K562 (cell line): ENCODE results near the gene HPS5. TPM values are rescaled to one million over a fixed set of nuclear protein-coding genes. Genes with fewer than 3 reads are reported as not detected.

Experiments used
- ATAC-seq: fragments of 200-7000 bp; cut with Tn5 transposase; 3 replicates; pipeline ENCODE4 v1.9.1; 2020; ENCODE audit warnings: moderate library complexity
- BruUV-seq: library from RNA; stranded (reverse); fragments of 400-500 nt; replicated peaks from 2 replicates; lab custom pipeline; 2021; lab: Mats Ljungman, UMichigan
- CTCF ChIA-PET: fragments of 300-600 bp; formaldehyde crosslinking; extraction: SDS; loops from one replicate; lab custom pipeline; 2021; ENCODE audit warnings: low intra/inter-chr PET ratio; lab: Yijun Ruan, JAX
- POLR2A ChIA-PET: fragments of 300-600, 350-650 bp; sonication (Branson Sonifier 250); formaldehyde crosslinking; extraction: SDS; loops from one replicate; lab custom pipeline; 2021; ENCODE audit warnings: antibody characterized with exemption, inconsistent platforms; lab: Yijun Ruan, JAX
- DNase-seq, 4 experiments: peaks; one replicate each; pipeline versions ENCODE4 v3.0.0 to v3.0.0-alpha.2; 2011 to 2018; ENCODE audit warnings: low spot score in 3 of 4, mixed read lengths in 3 of 4; ENCODE audit errors: extremely low read depth in 1 of 4
- FAIRE-seq: peaks from 2 replicates; lab custom pipeline; 2011; peaks lifted over from hg19 to GRCh38; lab: Jason Lieb, UNC
- H2AFZ ChIP-seq: 2 replicates; pipeline ENCODE4 v1.6.0; 2011; ENCODE audit warnings: low read depth, low read length, control low read depth, inconsistent platforms
- H3K27ac ChIP-seq: fragments of 200-600 bp; 3 replicates; pipeline ENCODE4 v1.8.0; 2011; ENCODE audit warnings: low read depth, mild to moderate bottlenecking, control low read depth, inconsistent platforms, low read length, moderate library complexity, mixed read lengths; ENCODE audit errors: extremely low read depth
- H3K27me3 ChIP-seq, 2 experiments: fragments of 300-600 bp in 1 of 2; 2 replicates in 1 of 2; 3 replicates in 1 of 2; pipeline versions ENCODE4 v1.6.0 to v1.8.0; 2011; ENCODE audit warnings: inconsistent platforms in 2 of 2, low read length in 2 of 2, mild to moderate bottlenecking in 1 of 2, mixed read lengths in 1 of 2, moderate library complexity in 1 of 2; ENCODE audit not compliant: control insufficient read depth in 2 of 2, insufficient read depth in 2 of 2
- H3K36me3 ChIP-seq: fragments of 300-600 bp; 3 replicates; pipeline ENCODE4 v1.8.0; 2011; ENCODE audit warnings: mild to moderate bottlenecking, low read length, inconsistent platforms; ENCODE audit not compliant: control insufficient read depth, insufficient read depth
- H3K4me1 ChIP-seq, 2 experiments: fragments of 200-600 bp in 1 of 2; replicated peaks in 1 of 2; 2 replicates in 1 of 2; 3 replicates in 1 of 2; pipeline versions ENCODE4 v1.5.1 to v1.8.0; 2011; ENCODE audit warnings: inconsistent platforms in 2 of 2, low read length in 2 of 2, mild to moderate bottlenecking in 1 of 2, mixed read lengths in 1 of 2, moderate library complexity in 1 of 2; ENCODE audit not compliant: control insufficient read depth in 2 of 2, insufficient read depth in 2 of 2
- H3K4me2 ChIP-seq: 2 replicates; pipeline ENCODE4 v1.6.1; 2011; ENCODE audit warnings: low read length, control low read depth, inconsistent platforms, mixed read lengths; ENCODE audit not compliant: insufficient read depth
- H3K4me3 ChIP-seq: fragments of 200-600 bp; sonication (generic), shearing (Covaris generic); 2 replicates; pipeline ENCODE4 v1.5.1; 2016; ENCODE audit warnings: control low read depth, inconsistent platforms
- H3K79me2 ChIP-seq: fragments of 200-600 bp; 3 replicates; pipeline ENCODE4 v1.8.0; 2011; ENCODE audit warnings: low read length, inconsistent platforms; ENCODE audit not compliant: control insufficient read depth, insufficient read depth
- H3K9ac ChIP-seq, 2 experiments: 2 replicates each; pipeline versions ENCODE4 v1.6.0 to v1.6.1; 2011; ENCODE audit warnings: low read depth in 2 of 2, low read length in 2 of 2, control low read depth in 1 of 2, inconsistent platforms in 1 of 2, mild to moderate bottlenecking in 1 of 2, mixed read lengths in 1 of 2; ENCODE audit not compliant: insufficient read depth in 1 of 2
- H3K9me1 ChIP-seq: one replicate; pipeline ENCODE4 v1.6.0; 2011; ENCODE audit warnings: inconsistent platforms, mild to moderate bottlenecking, low read length, moderate library complexity; ENCODE audit not compliant: control insufficient read depth, insufficient read depth
- H3K9me3 ChIP-seq: replicated peaks from 2 replicates; pipeline ENCODE4 v1.5.1; 2011; ENCODE audit warnings: low read depth, low read length, inconsistent platforms; ENCODE audit not compliant: control insufficient read depth, insufficient read depth
- H4K20me1 ChIP-seq: replicated peaks from 2 replicates; pipeline ENCODE4 v1.6.1; 2011; ENCODE audit warnings: low read length, inconsistent platforms, mixed read lengths; ENCODE audit not compliant: control insufficient read depth, insufficient read depth
- FOXK2 ChIP-seq, 2 experiments: fragments of 450-650 bp; IDR thresholded peaks in 1 of 2; conservative IDR thresholded peaks in 1 of 2; 2 replicates each; pipeline ENCODE4 v1.6.1; 2016; ENCODE audit warnings: low read depth in 2 of 2, mild to moderate bottlenecking in 1 of 2
- NFATC3 ChIP-seq: fragments of 450-650 bp; IDR thresholded peaks from 2 replicates; pipeline ENCODE4 v1.6.1; 2017; ENCODE audit warnings: mild to moderate bottlenecking
- RFX5 ChIP-seq: IDR thresholded peaks from 2 replicates; pipeline ENCODE4 v1.6.1; 2011; ENCODE audit warnings: low read depth, mild to moderate bottlenecking, improper control_type of control experiment, low read length
- TRIM24 ChIP-seq, 2 experiments: fragments of 450-650 bp; IDR thresholded peaks; 2 replicates each; pipeline ENCODE4 v1.6.1; 2016
- ZC3H8 ChIP-seq: fragments of 450-650 bp; IDR thresholded peaks from 2 replicates; pipeline ENCODE4 v1.6.1; 2017
- ZNF133 ChIP-seq: fragments of 250-450 bp; sonication (Bioruptor Pico); IDR thresholded peaks from 2 replicates; pipeline ENCODE4 v1.4.0; 2020; ENCODE audit warnings: mild to moderate bottlenecking
- WGBS: fragments of 100-300 bp; shearing (Covaris generic); methylation state at CpG from one replicate; pipeline ENCODE4 v1.1.6; 2016; ENCODE audit warnings: low coverage, mixed read lengths; ENCODE audit not compliant: insufficient coverage; ENCODE audit errors: missing lambda C conversion rate; 5-methylcytosine and 5-hydroxymethylcytosine counted together
- in situ Hi-C: fragments of 300-500 bp; cut with MboI; formaldehyde crosslinking; loops from 4 replicates; pipeline ENCODE4 v1.15.0; 2018; ENCODE audit warnings: inconsistent platforms, mixed read lengths
- intact Hi-C: fragments of 100-400 bp; cut with micrococcal nuclease; formaldehyde crosslinking; loops from 2 replicates; pipeline ENCODE4 v1.14.2; 2022
- polyA plus RNA-seq, 8 experiments: library from polyadenylated mRNA; depleted of rRNA in 4 of 8; stranded (reverse) in 5 of 8; unstranded in 3 of 8; fragments of >200 nt; fragmentation: Nextera tagmentation in 2 of 8; fragmentation: Illumina TruSeq in 1 of 8; extraction: Ambion mirVana in 2 of 8; extraction: Trizol in 1 of 8; gene quantifications; 2 replicates each; pipeline versions ENCODE4 v1.2.1 to v1.2.3, GENCODE V29; 2011 to 2014; ENCODE audit warnings: inconsistent platforms in 1 of 8, missing spikeins in 1 of 8
- total RNA-seq, 7 experiments: library from RNA; depleted of rRNA in 6 of 7; stranded (reverse); fragments of >200 nt in 6 of 7; fragmentation: Illumina TruSeq in 2 of 7; extraction: Trizol in 2 of 7; gene quantifications; 2 replicates each; pipeline versions ENCODE4 v1.2.1 to v1.2.3, GENCODE V29; 2011 to 2021; ENCODE audit warnings: low replicate concordance in 1 of 7
- TF ChIP-seq, protein P1 (sequence below): IDR thresholded peaks from 3 replicates; pipeline ENCODE4 v1.6.1; 2011; ENCODE audit warnings: borderline replicate concordance, mild to moderate bottlenecking; ENCODE audit not compliant: insufficient read length, insufficient read depth
- TF ChIP-seq, protein P2 (sequence below): sonication (generic); formaldehyde crosslinking; IDR thresholded peaks from 2 replicates; pipeline ENCODE4 v1.8.1; 2023; ENCODE audit warnings: mild to moderate bottlenecking, missing genetic modification reagents
- TF ChIP-seq, protein P3 (sequence below): sonication (generic); formaldehyde crosslinking; IDR thresholded peaks from 2 replicates; pipeline ENCODE4 v1.8.0; 2022; ENCODE audit warnings: missing genetic modification reagents, mild to moderate bottlenecking, borderline replicate concordance
- TF ChIP-seq, protein P4 (sequence below): fragments of 450-650 bp; IDR thresholded peaks from 2 replicates; pipeline ENCODE4 v1.6.1; 2014; ENCODE audit warnings: low read depth, mild to moderate bottlenecking, moderate library complexity, borderline replicate concordance
- TF ChIP-seq, protein P5 (sequence below): fragments of 150-350 bp; IDR thresholded peaks from 2 replicates; pipeline ENCODE4 v1.6.1; 2014; ENCODE audit warnings: low read depth, mild to moderate bottlenecking, low read length, borderline replicate concordance

The HPS5 gene
- total and polyA plus RNA-seq, 9 of the 15 experiments (the other 6 are each of a cell fraction or from before 2014, with no cell fraction given), result 12.2 to 28.1 (median 16.8) TPM

DNA sequence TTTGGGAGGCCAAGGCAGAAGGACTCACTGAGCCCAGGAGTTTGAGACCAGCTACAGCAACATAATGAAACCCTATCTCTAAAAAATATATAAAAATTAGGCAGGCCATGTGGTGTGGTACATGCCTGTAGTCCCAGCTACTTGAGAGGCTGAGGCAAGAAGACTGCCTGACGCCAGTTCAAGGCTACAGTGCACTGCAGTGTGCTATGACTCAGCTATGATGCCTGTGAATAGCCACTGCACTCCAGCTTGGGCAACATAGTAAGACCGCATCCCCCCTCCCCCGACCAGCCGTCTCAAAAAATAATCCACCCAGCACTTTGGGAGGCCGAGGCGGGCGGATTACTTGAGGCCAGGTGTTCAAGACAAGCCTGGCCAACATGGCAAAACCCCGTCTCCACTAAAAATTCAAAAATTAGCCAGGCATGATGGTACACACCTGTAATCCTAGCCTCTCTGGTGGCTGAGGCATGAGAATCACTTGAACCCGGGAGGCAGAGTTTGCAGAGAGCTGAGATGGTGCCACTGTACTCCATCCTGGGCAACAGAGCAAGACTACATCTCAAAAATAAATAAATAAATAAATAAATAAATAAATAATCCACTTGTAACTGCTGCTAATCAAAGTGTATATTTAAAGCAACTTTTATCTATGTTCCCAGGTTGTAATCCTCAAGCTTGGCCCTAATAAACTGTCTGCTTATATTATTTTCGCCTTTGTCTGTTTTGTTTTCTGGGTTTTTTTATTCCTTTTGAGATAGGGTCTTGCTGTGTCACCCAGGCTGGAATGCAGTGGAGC lies 7.8 kb downstream of the HPS5 start:
- WGBS, result 49% methylated on average over 10 of the region's 10 CpGs
- Histone ChIP-seq H3K4me1 (peaks cover 8 to 27% of the 10 kb centered on the region in 2 experiments; a peak in 4 of 5 replicates), H3K9me1 (no peaks in the 10 kb centered on the region), H3K4me3 (no peak overlapping the region), H3K4me2 (peak overlapping the region; percentile 21; the same call in 1 of the 2 replicates), H2AFZ (peak overlapping the region; percentile 37; the same call in 1 of the 2 replicates), H3K9ac (peak overlapping the region; percentile 3 to 53; a peak in 2 of 4 replicates), H3K27ac (peak overlapping the region; percentile 54), H3K27me3 (no peaks in the 10 kb centered on the region), H3K9me3 (no peaks in the 10 kb centered on the region), H4K20me1 (no peaks in the 10 kb centered on the region), H3K36me3 (peaks cover 55% of the 10 kb centered on the region), H3K79me2 (peaks cover 57% of the 10 kb centered on the region)
- in situ Hi-C loops, result no loop called here
- POLR2A ChIA-PET, result interaction anchor here (0.6 to 2.7 kb wide), 8 partner anchors 7 to 82 kb away, joined by 3 to 12 read pairs (median 4); partner anchors contain the start of genes GTF2H1 and HPS5
- DNase-seq (peak in 2 of 4 experiments; percentile 50 to 76), FAIRE-seq (peak; percentile 75), ATAC-seq (peak; percentile 93)
- intact Hi-C loops, result no loop called here
- CTCF ChIA-PET, result no interaction called here
- BruUV-seq, result no TSS peak
- TF ChIP-seq ZNF133 (CRISPR knock-in tag), result no peak
- TF ChIP-seq, protein P1, sequence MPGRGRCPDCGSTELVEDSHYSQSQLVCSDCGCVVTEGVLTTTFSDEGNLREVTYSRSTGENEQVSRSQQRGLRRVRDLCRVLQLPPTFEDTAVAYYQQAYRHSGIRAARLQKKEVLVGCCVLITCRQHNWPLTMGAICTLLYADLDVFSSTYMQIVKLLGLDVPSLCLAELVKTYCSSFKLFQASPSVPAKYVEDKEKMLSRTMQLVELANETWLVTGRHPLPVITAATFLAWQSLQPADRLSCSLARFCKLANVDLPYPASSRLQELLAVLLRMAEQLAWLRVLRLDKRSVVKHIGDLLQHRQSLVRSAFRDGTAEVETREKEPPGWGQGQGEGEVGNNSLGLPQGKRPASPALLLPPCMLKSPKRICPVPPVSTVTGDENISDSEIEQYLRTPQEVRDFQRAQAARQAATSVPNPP, result no peak
- TF ChIP-seq, protein P2, sequence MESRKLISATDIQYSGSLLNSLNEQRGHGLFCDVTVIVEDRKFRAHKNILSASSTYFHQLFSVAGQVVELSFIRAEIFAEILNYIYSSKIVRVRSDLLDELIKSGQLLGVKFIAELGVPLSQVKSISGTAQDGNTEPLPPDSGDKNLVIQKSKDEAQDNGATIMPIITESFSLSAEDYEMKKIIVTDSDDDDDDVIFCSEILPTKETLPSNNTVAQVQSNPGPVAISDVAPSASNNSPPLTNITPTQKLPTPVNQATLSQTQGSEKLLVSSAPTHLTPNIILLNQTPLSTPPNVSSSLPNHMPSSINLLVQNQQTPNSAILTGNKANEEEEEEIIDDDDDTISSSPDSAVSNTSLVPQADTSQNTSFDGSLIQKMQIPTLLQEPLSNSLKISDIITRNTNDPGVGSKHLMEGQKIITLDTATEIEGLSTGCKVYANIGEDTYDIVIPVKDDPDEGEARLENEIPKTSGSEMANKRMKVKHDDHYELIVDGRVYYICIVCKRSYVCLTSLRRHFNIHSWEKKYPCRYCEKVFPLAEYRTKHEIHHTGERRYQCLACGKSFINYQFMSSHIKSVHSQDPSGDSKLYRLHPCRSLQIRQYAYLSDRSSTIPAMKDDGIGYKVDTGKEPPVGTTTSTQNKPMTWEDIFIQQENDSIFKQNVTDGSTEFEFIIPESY (CRISPR knock-in tag), result 0 out of 2 replicates have a peak, but pooled peaks have one; percentile 10
- TF ChIP-seq TRIM24 (IDR thresholded peaks at IDR 0.05), result peak in 1 of 2 experiments; percentile 50; a peak in 2 of 4 replicates
- TF ChIP-seq, protein P3, sequence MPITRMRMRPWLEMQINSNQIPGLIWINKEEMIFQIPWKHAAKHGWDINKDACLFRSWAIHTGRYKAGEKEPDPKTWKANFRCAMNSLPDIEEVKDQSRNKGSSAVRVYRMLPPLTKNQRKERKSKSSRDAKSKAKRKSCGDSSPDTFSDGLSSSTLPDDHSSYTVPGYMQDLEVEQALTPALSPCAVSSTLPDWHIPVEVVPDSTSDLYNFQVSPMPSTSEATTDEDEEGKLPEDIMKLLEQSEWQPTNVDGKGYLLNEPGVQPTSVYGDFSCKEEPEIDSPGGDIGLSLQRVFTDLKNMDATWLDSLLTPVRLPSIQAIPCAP (CRISPR knock-in tag), result no peak
- TF ChIP-seq, protein P4, sequence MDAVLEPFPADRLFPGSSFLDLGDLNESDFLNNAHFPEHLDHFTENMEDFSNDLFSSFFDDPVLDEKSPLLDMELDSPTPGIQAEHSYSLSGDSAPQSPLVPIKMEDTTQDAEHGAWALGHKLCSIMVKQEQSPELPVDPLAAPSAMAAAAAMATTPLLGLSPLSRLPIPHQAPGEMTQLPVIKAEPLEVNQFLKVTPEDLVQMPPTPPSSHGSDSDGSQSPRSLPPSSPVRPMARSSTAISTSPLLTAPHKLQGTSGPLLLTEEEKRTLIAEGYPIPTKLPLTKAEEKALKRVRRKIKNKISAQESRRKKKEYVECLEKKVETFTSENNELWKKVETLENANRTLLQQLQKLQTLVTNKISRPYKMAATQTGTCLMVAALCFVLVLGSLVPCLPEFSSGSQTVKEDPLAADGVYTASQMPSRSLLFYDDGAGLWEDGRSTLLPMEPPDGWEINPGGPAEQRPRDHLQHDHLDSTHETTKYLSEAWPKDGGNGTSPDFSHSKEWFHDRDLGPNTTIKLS, result no peak
- no peak for TF ChIP-seq FOXK2 (conservative IDR thresholded peaks at IDR 0.05 in 1 of 2, IDR thresholded peaks at IDR 0.05 in 1 of 2; ENCODE audit: low read depth in 2 of 2)
- peak; percentile 97 for TF ChIP-seq NFATC3
- TF ChIP-seq ZC3H8, result no peak
- TF ChIP-seq, protein P5, sequence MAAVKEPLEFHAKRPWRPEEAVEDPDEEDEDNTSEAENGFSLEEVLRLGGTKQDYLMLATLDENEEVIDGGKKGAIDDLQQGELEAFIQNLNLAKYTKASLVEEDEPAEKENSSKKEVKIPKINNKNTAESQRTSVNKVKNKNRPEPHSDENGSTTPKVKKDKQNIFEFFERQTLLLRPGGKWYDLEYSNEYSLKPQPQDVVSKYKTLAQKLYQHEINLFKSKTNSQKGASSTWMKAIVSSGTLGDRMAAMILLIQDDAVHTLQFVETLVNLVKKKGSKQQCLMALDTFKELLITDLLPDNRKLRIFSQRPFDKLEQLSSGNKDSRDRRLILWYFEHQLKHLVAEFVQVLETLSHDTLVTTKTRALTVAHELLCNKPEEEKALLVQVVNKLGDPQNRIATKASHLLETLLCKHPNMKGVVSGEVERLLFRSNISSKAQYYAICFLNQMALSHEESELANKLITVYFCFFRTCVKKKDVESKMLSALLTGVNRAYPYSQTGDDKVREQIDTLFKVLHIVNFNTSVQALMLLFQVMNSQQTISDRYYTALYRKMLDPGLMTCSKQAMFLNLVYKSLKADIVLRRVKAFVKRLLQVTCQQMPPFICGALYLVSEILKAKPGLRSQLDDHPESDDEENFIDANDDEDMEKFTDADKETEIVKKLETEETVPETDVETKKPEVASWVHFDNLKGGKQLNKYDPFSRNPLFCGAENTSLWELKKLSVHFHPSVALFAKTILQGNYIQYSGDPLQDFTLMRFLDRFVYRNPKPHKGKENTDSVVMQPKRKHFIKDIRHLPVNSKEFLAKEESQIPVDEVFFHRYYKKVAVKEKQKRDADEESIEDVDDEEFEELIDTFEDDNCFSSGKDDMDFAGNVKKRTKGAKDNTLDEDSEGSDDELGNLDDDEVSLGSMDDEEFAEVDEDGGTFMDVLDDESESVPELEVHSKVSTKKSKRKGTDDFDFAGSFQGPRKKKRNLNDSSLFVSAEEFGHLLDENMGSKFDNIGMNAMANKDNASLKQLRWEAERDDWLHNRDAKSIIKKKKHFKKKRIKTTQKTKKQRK, result no peak
- no peak for TF ChIP-seq RFX5
